ENCODE results near the gene HMGN3.

- no peak for TF ChIP-seq POLR2A (IDR thresholded peaks at IDR 0.05; ENCODE audit: extremely low read depth, insufficient read length)
- no peak for TF ChIP-seq CTCF (IDR thresholded peaks at IDR 0.05; ENCODE audit: low read depth, low read length)
- TF ChIP-seq MAX (IDR thresholded peaks at IDR 0.05; ENCODE audit: low read depth, low read length): no peak
- TF ChIP-seq MYC (IDR thresholded peaks at IDR 0.05; ENCODE audit: low read depth, low read length): no peak
These were observed 25.7 kb downstream of the HMGN3 start for GRCh38 chr6:79208816-79209215.

All from NB4 (cell line).